ENCODE data around the gene CDHR5. TPM values are rescaled to one million over a fixed set of nuclear protein-coding genes. Genes with fewer than 3 reads are reported as not detected.
"Not testable (repeated sequence)": the region's sequence is repeated elsewhere in the genome, so short reads cannot be mapped to it uniquely, and the experiment has no call there.

The CDHR5 gene
- total RNA-seq, 1 donor from 2014 or later = 0.24 TPM

DNA sequence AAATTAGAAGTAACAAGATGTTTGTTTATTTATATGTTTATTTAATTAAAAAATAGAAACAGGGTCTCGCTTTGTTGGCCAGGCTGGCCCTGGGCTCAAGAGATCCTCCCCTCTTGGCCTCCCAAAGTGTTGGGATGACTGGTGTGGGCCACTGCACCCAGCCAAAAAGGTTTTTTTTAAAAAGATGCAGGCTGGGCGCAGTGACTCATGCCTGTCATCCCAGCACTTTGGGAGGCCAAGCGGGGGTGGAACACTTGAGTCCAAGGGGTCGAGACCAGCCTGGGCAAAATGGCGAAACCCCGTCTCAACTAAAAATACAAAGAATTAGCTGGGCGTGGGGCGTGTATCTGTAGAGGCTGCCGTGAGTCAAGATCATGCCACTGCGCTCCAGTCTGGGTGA, 25.7 kb upstream of the CDHR5 start:
- Mint-ChIP-seq H3K27ac (no peak overlapping the region), H3K9me3 (ENCODE audit: low read depth) (no peaks in the 10 kb centered on the region), H3K36me3 (ENCODE audit: insufficient read depth) (peaks cover 14% of the 10 kb centered on the region), H3K4me3 (ENCODE audit: low read depth) (no peak overlapping the region), H3K27me3 (no peaks in the 10 kb centered on the region), H3K4me1 (ENCODE audit: low read depth) (peaks cover 5% of the 10 kb centered on the region)
- no peak for DNase-seq (ENCODE audit: low spot score, unreplicated experiment)
- TF ChIP-seq, protein P1, sequence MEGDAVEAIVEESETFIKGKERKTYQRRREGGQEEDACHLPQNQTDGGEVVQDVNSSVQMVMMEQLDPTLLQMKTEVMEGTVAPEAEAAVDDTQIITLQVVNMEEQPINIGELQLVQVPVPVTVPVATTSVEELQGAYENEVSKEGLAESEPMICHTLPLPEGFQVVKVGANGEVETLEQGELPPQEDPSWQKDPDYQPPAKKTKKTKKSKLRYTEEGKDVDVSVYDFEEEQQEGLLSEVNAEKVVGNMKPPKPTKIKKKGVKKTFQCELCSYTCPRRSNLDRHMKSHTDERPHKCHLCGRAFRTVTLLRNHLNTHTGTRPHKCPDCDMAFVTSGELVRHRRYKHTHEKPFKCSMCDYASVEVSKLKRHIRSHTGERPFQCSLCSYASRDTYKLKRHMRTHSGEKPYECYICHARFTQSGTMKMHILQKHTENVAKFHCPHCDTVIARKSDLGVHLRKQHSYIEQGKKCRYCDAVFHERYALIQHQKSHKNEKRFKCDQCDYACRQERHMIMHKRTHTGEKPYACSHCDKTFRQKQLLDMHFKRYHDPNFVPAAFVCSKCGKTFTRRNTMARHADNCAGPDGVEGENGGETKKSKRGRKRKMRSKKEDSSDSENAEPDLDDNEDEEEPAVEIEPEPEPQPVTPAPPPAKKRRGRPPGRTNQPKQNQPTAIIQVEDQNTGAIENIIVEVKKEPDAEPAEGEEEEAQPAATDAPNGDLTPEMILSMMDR (IDR thresholded peaks at IDR 0.05; ENCODE audit: unreplicated experiment) = no peak

DNA sequence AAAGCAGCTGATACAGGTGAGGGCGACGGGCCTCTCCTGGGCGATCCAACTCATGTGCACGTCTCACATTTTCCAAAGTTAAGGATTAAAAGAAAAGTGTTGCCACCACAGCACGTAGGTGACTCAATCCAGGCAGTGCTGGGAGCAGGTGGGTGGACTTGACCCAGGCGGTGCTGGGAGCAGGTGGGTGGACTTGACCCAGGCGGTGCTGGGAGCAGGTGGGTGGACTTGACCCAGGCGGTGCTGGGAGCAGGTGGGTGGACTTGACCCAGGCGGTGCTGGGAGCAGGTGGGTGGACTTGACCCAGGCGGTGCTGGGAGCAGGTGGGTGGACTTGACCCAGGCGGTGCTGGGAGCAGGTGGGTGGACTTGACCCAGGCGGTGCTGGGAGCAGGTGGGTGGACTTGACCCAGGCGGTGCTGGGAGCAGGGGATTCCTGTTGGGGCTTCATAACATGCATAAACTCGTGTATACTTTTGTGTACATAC, 23.0 kb upstream of the CDHR5 start:
- H3K36me3 Mint-ChIP-seq (ENCODE audit: insufficient read depth); H3K9me3 Mint-ChIP-seq (ENCODE audit: low read depth); H3K4me1 Mint-ChIP-seq (ENCODE audit: low read depth); H3K27me3 Mint-ChIP-seq; DNase-seq (ENCODE audit: low spot score, unreplicated experiment); H3K4me3 Mint-ChIP-seq (ENCODE audit: low read depth); H3K27ac Mint-ChIP-seq: not testable (repeated sequence)

DNA sequence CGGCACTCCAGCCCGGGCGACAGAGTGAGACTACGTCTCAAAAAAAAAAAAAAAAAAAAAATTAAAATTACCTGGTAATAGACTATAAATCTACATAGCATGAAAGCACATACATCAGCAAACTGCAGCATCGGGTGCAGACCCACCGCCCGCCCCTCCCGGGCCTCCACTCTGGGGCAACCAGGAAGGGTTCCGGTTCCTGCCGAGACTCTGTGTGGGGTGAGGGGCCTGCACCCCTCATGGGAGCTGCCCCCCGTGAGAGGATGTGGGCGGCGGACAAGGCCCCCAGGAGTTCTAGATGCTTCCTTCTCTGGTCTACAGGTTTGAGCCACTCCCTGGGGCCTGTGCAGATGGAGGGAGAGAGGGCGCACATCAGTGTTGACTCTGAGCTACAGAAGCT, 21.5 kb upstream of the CDHR5 start:
- TF ChIP-seq, protein P1 (IDR thresholded peaks at IDR 0.05; ENCODE audit: unreplicated experiment) = no peak
- Mint-ChIP-seq H3K9me3 (ENCODE audit: low read depth) (no peaks in the 10 kb centered on the region), H3K4me1 (ENCODE audit: low read depth) (no peaks in the 10 kb centered on the region), H3K36me3 (ENCODE audit: insufficient read depth) (peaks cover 6% of the 10 kb centered on the region), H3K4me3 (ENCODE audit: low read depth) (no peak overlapping the region), H3K27ac (no peak overlapping the region), H3K27me3 (no peaks in the 10 kb centered on the region)
- no peak for DNase-seq (ENCODE audit: low spot score, unreplicated experiment)

DNA sequence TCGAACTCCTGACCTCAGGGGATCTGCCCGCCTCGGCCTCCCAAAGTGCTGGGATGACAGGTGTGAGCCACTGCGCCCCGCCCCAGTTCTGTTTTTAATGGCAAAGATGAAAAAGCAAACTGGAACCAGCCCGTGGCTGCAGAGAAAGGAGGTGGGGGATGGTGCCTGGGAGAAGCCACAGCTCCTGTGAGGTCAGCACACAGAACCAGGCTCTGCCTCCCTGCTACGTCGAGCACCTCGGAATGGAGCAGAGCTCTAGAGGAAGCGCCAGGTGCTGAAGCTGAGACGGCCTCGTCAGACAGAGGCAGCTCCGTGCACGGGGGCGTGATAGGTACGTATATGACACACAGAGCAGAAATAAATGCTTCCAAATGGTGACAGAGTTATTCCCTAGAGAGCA, 20.8 kb upstream of the CDHR5 start:
- Mint-ChIP-seq H3K27me3 (no peaks in the 10 kb centered on the region), H3K4me3 (ENCODE audit: low read depth) (no peak overlapping the region), H3K36me3 (ENCODE audit: insufficient read depth) (peaks cover 6% of the 10 kb centered on the region), H3K9me3 (ENCODE audit: low read depth) (no peaks in the 10 kb centered on the region), H3K4me1 (ENCODE audit: low read depth) (no peaks in the 10 kb centered on the region), H3K27ac (no peak overlapping the region)
- DNase-seq (ENCODE audit: low spot score, unreplicated experiment) = no peak
- TF ChIP-seq, protein P1 (IDR thresholded peaks at IDR 0.05; ENCODE audit: unreplicated experiment) = no peak

DNA sequence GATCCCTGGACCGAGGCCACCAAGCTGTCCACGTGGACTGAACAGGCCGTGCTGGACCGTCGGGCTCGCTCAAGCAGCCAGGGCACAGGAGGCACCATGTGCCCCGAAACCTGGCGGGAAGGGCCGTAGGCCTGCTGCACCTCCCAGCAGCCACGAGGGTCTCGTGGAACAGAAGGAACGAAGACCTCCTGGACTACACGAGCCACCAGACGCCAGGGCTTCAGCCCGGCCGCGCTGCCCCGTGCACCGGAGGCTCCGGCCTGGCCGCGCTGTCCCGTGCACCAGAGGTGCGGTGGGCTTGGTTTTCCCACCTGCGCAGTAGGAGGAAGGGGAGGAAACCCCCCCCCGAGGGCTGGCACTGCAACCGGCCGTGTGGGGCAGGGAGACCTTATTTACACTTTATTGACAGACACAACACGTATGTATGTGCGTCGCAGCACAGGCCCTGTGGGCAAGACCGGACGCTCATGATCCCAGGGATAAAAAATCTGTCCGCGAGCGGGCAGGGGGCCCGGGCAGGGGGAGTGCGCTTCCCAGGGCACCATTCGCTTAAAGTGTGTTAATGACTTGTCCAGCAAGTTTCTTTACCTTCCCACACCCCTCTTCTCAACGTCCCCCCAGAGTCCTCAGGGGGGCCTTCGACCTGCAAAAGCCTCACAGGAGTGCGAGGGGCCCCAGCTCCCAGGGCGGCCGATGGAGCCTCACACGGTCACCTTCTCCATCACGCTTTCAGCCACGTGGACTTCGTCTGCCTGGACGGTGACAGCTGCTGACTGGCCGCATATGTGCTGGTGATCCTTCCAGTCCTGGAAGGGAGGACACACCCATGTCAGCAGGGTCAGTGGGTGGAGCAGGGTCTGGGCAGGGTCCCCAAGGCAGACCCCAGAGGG, 19.3 kb upstream of the CDHR5 start:
- TF ChIP-seq, protein P1 (IDR thresholded peaks at IDR 0.05; ENCODE audit: unreplicated experiment) = no peak
- no peak for DNase-seq (ENCODE audit: low spot score, unreplicated experiment)
- no peaks in the 10 kb centered on the region for H3K9me3 Mint-ChIP-seq (ENCODE audit: low read depth)
- H3K4me1 Mint-ChIP-seq (ENCODE audit: low read depth) = no peaks in the 10 kb centered on the region
- no peak overlapping the region for H3K4me3 Mint-ChIP-seq (ENCODE audit: low read depth)
- peaks cover 4% of the 10 kb centered on the region for H3K27me3 Mint-ChIP-seq
- peaks cover 6% of the 10 kb centered on the region for H3K36me3 Mint-ChIP-seq (ENCODE audit: insufficient read depth)
- H3K27ac Mint-ChIP-seq = no peak overlapping the region

DNA sequence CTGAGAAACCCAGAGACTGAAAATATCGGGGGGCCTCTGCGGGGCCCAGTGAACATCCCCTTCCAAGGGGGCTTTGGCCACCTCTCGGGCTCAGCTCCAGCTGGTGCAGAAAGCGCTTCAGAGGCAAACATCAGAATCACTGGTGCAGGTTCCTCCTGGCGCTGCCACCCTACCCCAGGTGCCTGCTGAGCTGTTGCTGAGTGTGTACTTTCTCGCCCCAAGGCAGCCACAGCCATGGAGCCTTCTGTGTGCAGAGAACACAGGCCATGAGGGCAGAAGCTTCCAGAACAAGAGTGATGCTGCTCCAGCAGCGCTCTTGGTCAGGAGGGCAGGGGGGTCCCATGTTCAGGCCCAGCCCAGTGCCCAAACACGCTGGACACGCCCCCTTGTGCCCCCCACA, 18.6 kb upstream of the CDHR5 start:
- Mint-ChIP-seq H3K27me3 (peaks cover 11% of the 10 kb centered on the region), H3K27ac (no peak overlapping the region), H3K36me3 (ENCODE audit: insufficient read depth) (peaks cover 5% of the 10 kb centered on the region), H3K4me1 (ENCODE audit: low read depth) (peaks cover 4% of the 10 kb centered on the region), H3K4me3 (ENCODE audit: low read depth) (no peak overlapping the region), H3K9me3 (ENCODE audit: low read depth) (no peaks in the 10 kb centered on the region)
- TF ChIP-seq, protein P1 (IDR thresholded peaks at IDR 0.05; ENCODE audit: unreplicated experiment) = no peak
- no peak for DNase-seq (ENCODE audit: low spot score, unreplicated experiment)

Data from progenitor cell of endocrine pancreas (in vitro differentiated cells).